NT2/D1 (cell line): ENCODE measurements around the gene FRAS1.
A peak's percentile ranks its signal among the peaks of the same experiment; 100 is the strongest.
"Not testable (repeated sequence)": the region's sequence is repeated elsewhere in the genome, so short reads cannot be mapped to it uniquely, and the experiment has no call there.

Experiments
- DNase-seq: peaks from one replicate; pipeline ENCODE4 v3.0.0-alpha.2; 2011; ENCODE audit warnings: low read depth, low spot score
- H3K27me3 ChIP-seq: 2 replicates; pipeline ENCODE4 v1.6.0; 2011; ENCODE audit warnings: mild to moderate bottlenecking; ENCODE audit not compliant: insufficient read length, insufficient read depth
- H3K36me3 ChIP-seq: 2 replicates; pipeline ENCODE4 v1.6.1; 2011; ENCODE audit warnings: mild to moderate bottlenecking, low read length, mixed read lengths; ENCODE audit not compliant: insufficient read depth, insufficient read length
- H3K4me1 ChIP-seq: 2 replicates; pipeline ENCODE4 v1.5.1; 2011; ENCODE audit not compliant: insufficient read depth, insufficient read length
- H3K4me3 ChIP-seq: 2 replicates; pipeline ENCODE4 v1.5.1; 2011; ENCODE audit warnings: low read depth; ENCODE audit not compliant: insufficient read length
- H3K9ac ChIP-seq: 2 replicates; pipeline ENCODE4 v1.6.0; 2011; ENCODE audit warnings: low read depth; ENCODE audit not compliant: insufficient read length
- H3K9me3 ChIP-seq: 2 replicates; pipeline ENCODE4 v1.5.1; 2011; ENCODE audit warnings: mild to moderate bottlenecking, low read length; ENCODE audit not compliant: insufficient read depth
- SUZ12 ChIP-seq: IDR thresholded peaks from 2 replicates; pipeline ENCODE4 v1.6.1; 2011; ENCODE audit not compliant: insufficient read length, insufficient read depth; ENCODE audit errors: extremely low read depth
- YY1 ChIP-seq: IDR thresholded peaks from 2 replicates; pipeline ENCODE4 v1.6.1; 2011; ENCODE audit not compliant: insufficient read length, insufficient read depth
- ZNF274 ChIP-seq: IDR thresholded peaks from 2 replicates; pipeline ENCODE4 v1.6.1; 2011; ENCODE audit warnings: mild to moderate bottlenecking, low read depth, low read length

Gene FRAS1

GRCh38 chr4:78484574-78484973, 427.5 kb downstream of the FRAS1 start:
- H3K36me3 ChIP-seq = peaks cover 6% of the 10 kb centered on the region

GRCh38 chr4:78493731-78494130, 436.6 kb downstream of the FRAS1 start:
- Histone ChIP-seq H3K36me3 (no peaks in the 10 kb centered on the region), H3K9ac (no peak overlapping the region), H3K9me3 (no peaks in the 10 kb centered on the region), H3K4me3 (no peak overlapping the region), H3K27me3 (no peaks in the 10 kb centered on the region), H3K4me1 (no peaks in the 10 kb centered on the region)
- TF ChIP-seq ZNF274 (no peak), YY1 (no peak), SUZ12 (no peak)
- no peak for DNase-seq

More at GRCh38 chr4:78484574-78484973, 427.5 kb downstream of the FRAS1 start:
- Histone ChIP-seq H3K9ac (no peak overlapping the region), H3K4me1 (no peaks in the 10 kb centered on the region), H3K4me3 (no peak overlapping the region), H3K9me3 (no peaks in the 10 kb centered on the region), H3K27me3 (no peaks in the 10 kb centered on the region)
- no peak for DNase-seq
- no peak for TF ChIP-seq SUZ12

DNA sequence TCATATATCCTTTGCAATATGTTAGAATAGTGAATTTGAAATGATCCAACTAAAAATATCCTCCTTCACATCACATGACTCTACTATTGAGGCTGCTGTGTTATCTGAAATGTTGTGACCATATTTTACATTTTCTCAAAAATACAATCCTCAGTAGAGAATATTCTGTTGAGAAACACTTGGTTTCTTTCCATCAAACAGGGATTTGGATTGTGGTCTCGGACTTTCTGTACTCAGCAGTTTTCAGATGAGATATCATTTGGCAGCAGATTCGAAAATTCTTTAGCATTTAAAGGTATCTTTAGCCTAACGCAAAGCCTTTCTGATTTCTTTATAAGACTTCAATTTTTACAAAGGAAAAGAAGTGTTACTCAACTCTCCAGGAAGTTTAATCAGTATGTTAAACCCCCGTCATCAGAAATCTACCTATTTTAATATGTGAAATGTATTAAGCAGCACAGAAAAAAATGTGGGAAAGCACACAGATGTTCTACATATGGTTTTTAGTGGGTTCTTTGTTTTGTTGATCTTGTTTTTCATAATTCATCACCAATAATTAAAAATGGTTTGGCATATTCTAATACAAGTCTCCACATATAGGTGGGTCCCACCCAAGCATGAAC, 439.0 kb downstream of the FRAS1 start:
- DNase-seq = no peak
- H3K4me1 ChIP-seq = no peaks in the 10 kb centered on the region
- H3K27me3 ChIP-seq = no peaks in the 10 kb centered on the region
- no peak overlapping the region for H3K4me3 ChIP-seq
- no peaks in the 10 kb centered on the region for H3K36me3 ChIP-seq
- no peaks in the 10 kb centered on the region for H3K9me3 ChIP-seq
- H3K9ac ChIP-seq = no peak overlapping the region
- TF ChIP-seq YY1 = no peak
- TF ChIP-seq ZNF274 = no peak
- no peak for TF ChIP-seq SUZ12

DNA sequence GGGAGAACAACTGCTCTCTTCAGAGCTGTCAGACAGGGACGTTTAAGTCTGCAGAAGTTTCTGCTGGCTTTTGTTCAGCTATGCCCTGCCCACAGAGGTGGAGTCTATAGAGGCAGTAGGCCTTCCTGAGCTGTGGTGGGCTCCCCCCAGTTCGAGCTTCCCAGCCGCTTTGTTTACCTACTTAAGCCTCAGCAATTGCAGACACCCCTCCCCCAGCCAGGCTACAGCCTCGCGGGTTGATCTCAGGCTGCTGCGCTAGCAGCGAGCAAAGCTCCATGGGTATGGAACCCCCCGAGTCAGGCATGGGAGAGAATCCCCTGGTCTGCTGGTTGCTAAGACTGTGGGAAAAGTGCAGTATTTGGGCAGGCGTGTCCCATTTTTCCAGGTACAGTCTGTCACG, 449.1 kb downstream of the FRAS1 start:
- H3K9me3 ChIP-seq, H3K4me3 ChIP-seq, H3K27me3 ChIP-seq, H3K9ac ChIP-seq, H3K4me1 ChIP-seq: not testable (repeated sequence)
- H3K36me3 ChIP-seq = peaks cover 12% of the 10 kb centered on the region
- DNase-seq = peak; percentile 18

DNA sequence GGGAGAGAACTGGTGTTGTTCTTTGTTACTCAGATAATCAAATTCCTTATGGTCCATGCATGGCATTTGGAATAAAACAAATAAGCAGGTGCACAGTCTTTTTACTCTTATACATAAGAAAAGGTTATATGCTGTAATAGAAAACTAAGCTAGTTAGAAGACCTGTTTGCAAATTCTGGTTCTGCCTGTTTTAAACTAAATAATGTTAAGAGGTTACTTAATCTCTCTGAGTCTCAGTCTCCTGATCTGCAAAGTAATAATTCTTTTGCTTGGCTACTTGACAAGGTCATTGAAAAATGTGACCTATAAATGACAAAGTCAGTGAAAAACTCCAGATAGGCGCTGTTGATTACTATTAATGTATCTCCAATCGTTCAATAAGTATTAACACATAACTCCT, 451.9 kb downstream of the FRAS1 start:
- TF ChIP-seq ZNF274 (no peak), YY1 (no peak), SUZ12 (no peak)
- H3K9ac ChIP-seq = no peak overlapping the region
- DNase-seq = no peak
- H3K4me1 ChIP-seq = no peaks in the 10 kb centered on the region
- no peaks in the 10 kb centered on the region for H3K9me3 ChIP-seq
- H3K36me3 ChIP-seq = peaks cover 16% of the 10 kb centered on the region
- H3K27me3 ChIP-seq = no peaks in the 10 kb centered on the region
- no peak overlapping the region for H3K4me3 ChIP-seq

- Histone ChIP-seq H3K36me3 (peaks cover 16% of the 10 kb centered on the region), H3K27me3 (no peaks in the 10 kb centered on the region), H3K4me3 (no peak overlapping the region), H3K9ac (no peak overlapping the region), H3K4me1 (no peaks in the 10 kb centered on the region), H3K9me3 (no peaks in the 10 kb centered on the region)
- TF ChIP-seq YY1 (no peak), SUZ12 (no peak), ZNF274 (no peak)
- DNase-seq = no peak
These were observed 453.0 kb downstream of the FRAS1 start for GRCh38 chr4:78510108-78510507.

- H3K9ac ChIP-seq = no peak overlapping the region
- H3K27me3 ChIP-seq = no peaks in the 10 kb centered on the region
- H3K36me3 ChIP-seq = peaks cover 18% of the 10 kb centered on the region
- no peak for DNase-seq
- TF ChIP-seq SUZ12 (no peak), ZNF274 (no peak), YY1 (no peak)
- H3K9me3 ChIP-seq = no peaks in the 10 kb centered on the region
- no peaks in the 10 kb centered on the region for H3K4me1 ChIP-seq
- no peak overlapping the region for H3K4me3 ChIP-seq
These were observed 453.6 kb downstream of the FRAS1 start for GRCh38 chr4:78510681-78511080.
